Glomerular visceral epithelial cell (primary cell): Measurements from ENCODE around the gene RAB11B.
"Not testable (repeated sequence)": the region's sequence is repeated elsewhere in the genome, so short reads cannot be mapped to it uniquely, and the experiment has no call there.

Source experiments
- DNase-seq: peaks from one replicate; pipeline ENCODE4 v3.0.0-alpha.2; 2016; ENCODE audit errors: extremely low spot score

The RAB11B gene

DNA sequence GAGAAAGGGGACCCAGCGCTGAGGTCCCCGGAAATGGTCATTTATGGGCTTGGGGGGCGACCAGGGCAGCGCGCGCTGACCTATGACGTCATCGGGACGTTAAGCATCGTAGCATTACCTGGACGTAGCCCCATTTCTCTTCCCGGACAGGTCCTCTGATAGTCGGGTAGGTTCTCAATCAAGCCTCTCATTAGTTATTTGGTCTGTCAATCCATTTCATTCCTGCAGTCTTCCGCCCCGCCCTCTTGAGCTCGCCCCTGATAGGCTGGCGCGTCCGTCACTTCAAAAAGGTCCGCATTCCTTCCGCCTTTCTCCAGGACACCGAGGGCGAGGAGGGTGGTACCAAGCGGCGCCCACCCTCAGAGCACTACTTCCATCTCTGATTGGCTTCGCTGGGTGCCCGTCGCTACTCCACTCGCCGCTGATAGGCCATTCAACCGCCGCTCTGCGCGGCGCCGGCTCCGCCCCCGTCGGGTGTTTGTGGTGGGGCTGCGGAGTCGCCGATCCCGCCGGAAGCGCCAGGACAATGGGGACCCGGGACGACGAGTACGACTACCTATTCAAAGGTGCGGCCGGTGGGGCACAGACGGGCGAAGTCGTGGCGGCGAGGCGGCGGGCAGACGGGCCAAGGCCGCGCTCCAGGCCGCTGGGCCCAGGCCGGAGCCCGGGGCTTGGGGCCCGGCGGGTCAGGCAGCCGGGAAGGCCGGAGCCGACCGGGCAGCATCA is at the start of gene RAB11B:
RAB11B (plus strand) TSS at position 470 of the 726 bp plus-strand sequence; CDS start at position 527, 57 bp downstream.
- DNase-seq, result peak; percentile 100

DNA sequence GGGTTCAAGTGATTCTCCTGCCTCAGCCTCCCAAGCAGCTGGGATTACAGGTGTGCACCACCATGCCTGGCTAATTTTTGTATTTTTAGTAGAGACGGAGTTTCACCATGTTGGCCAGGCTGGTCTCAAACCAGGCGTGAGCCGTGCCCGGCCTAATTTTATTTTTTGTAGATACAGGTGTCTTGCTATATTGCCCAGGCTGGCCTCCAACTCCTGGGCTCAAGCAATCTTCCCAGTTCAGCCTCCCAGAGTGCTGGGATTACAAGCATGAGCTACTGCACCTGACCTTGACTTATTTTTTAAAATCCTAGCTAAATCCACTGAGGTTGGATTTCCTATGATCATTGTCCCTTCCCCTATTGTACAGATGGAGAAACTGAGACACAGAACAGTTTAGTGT is 48.7 kb upstream of the RAB11B start:
- DNase-seq, result not testable (repeated sequence)

DNA sequence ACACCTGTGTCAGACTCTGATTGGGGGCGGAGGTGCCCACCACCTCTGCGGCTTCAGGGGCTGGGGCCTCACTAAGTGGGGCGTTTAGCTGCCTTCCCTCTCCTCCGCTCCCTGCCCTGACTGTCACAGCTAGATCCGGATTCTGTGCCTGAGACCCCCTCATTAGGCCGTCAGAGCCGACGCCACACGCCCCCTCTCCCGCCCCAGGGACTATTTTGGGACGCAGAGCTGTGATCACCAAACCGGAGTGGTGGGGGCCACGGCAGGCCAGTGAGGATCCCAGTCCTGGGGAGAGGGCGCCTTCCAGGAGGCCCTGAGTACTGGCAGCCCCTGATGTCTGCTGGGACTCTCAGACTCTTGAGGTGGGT is 47.9 kb upstream of the RAB11B start:
- no peak for DNase-seq

DNA sequence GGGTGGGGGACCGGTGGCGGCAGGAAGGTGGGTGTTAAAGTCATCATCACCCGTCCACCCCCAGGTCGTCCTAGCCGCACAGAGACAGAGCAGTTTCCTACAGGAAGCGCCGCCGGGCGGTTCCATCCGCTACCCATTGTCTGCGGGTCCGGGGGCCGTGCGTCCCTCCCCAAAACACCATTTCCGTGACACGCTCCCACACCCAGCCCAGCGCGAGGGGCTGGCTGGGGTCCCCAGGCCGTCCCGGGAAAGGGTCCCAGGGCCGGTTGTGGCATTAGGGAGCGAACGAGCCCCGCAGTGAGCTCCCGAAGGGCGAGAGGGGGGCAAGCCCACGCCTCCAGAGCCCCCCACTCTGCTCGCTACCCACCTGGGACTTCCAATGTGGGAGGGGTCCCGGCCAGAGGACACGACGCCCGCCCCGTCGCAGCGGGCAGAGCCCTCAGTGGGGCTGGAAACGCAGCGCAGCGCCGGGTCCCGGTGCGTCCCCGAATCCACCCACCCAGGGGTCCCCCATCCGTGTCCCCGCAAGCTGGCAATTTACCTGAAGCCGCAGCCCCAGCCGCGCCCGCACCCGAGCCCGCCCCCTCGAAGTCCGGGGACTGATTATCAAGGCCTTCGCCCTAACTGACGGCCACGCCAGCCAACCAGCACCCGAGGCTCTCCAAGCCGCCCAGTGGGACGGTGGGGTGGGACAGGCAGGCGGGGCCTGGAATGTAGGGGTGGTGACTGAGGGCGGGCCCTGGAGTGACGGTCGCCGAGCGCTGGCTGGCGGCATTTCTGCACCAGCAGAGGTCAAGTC is 47.3 kb upstream of the RAB11B start, which contains the start of gene KANK3:
KANK3 (minus strand) TSS at position 579 of the 799 bp plus-strand sequence. CDS start 5,434 bp downstream, outside the sequence.
- peak; percentile 89 for DNase-seq

DNA sequence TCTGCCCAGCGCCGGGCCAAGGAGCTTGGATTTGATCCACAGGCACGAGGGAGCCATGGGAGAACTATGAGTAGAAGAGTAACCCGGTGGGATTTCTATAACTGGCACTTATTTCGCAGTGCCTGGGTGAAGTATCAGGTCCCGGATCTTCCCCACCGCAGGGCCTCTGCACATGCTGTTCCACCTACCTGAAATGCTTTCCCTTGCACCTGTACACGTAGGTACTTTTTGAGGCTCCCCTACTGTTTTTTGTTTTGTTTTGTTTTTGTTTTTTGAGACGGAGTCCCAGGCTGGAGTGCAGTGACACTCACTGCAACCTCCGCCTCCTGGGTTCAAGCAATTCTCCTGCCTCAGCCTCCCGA is 46.7 kb upstream of the RAB11B start:
- no peak for DNase-seq

DNA sequence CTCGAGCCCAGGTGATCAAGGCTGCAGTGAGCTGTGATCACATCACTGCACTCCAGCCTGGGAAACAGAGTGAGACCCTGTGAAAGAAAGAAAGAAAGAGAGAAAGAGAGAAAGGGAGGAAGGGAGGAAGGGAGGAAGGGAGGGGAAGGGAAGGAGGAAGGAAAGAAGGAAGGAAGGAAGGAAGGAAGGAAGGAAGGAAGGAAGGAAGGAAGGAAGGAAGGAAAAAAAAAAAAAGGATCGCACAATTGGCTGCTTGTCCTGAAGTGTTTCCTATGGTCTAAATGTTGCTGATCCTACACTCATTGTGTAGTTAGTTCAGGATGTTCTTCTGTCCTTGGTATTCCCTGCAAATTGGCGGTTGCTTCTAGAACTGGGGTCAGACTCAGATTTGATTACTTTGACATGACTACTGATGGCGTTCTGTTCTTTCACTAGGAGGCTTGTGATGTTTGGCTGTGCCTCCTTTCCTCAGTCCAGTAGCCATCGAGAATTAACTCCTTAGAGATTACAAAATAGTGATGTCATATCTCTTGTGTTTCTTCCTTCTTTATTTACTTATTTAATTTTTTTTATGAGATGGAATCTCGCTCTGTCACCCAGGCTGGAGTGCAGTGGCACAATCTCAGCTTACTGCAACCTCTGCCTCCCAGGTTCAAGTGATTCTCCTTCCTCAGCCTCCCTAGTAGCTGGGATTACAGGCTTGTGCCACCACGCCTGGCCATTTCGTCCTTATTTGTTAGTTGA is 40.4 kb upstream of the RAB11B start:
- not testable (repeated sequence) for DNase-seq

DNA sequence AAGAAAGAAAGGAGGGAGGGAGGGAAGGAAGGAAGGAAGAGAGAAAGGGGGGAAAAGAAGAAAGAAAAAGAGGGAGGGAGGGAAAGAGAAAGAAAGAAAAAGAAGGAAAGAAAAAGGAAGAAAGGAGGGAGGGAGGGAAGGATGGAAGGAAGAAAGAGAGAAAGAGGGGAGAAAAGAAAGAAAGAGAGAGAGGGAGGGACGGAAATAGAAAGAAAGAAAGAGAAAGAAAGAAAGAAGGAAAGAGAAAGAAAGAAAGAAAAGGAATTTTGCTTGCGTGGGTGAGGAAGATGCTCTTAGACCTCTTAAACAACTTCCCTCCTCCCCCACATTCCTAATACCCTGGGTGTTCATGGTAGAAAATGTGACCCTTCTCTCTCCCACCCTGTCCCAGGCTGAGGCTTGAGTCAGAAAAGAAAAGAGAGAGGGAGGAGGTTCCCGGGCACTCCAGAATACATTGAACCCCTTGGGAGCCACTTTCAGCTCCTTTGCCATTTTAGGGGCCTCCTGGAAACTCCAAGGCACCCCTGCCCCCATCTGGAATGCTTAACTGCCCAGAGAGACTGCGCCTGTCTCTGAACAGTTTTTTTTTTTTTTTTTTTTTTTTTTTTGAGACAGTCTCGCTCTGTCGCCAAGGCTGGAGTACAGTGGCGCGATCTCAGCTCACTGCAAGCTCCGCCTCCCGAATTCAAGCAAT is 37.9 kb upstream of the RAB11B start:
- no peak for DNase-seq

DNA sequence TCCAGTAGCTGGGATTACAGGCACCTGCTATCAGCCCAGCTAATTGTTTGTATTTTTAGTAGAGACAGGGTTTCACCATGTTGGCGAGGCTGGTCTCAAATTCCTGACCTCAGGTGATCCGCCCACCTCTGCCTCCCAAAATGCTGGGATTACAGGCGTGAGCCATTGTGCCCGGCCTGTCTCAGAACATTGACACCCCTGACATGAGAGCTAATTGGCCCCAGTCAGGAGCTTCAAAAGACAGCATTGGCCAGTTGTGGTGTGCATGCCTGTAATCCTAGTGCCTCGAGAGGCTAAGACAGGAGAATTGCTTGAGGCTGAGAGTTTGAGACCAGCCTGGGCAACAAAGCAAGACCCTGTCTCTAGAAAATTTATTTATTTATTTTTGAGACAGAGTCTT is 37.3 kb upstream of the RAB11B start:
- DNase-seq, result not testable (repeated sequence)

DNA sequence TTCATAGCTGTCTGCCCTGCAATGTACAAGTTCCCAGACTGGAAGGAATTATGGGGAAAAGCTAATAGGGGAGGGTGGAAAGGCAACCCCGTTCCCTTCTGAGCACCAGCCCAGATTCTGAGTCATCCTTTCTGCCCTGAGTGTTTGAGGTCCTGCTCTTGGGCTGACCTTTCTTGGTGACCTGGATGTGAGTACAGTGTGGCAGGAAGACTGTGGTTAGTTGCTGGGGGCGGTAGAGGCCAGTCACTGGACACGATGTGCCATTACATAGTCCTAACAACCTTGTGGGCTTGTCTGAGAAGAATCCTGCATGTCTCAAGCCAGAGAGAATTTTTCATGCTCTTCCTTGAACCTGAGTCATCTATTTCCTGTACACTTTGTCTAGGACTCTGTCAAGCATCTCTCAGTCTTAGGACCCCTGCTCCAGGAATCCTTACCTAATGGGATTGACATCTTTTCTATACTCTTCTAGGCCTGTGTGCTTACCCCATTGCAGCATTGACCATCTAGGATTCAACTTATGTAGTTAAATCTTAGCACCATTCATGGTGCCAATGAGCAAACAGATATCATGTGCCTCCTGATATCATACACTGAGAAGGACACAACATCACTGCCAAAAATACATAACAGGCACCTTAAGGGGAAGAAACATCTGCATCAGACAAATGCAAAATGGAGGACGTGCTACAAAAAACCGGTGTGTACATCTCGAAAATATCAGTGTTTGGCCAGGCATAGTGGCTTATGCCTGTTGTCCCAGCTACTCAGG is 34.3 kb upstream of the RAB11B start:
- DNase-seq, result peak; percentile 99

DNA sequence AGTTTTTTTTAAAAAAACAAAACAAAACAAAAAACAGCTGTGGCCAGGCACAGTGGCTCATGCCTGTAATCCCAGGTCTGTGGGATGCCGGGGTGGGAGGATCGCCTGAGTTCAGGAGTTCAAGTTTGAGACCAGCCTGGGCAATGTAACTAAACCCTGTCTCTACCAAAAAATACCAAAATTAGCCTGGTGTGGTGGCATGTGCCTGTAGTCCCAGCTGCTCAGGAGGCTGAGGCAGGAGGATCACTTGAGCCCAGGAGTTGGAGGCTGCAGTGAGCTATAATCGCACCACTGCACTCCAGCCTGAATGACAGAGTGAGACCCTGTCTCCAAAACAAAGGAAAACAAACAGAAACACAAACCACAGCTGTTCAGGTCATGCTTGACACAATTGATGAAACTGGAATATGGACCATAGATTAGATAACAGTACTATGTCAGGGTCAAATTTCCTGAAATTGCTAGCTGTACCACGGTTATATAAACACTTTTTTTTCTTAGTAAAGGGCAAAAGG is 33.1 kb upstream of the RAB11B start:
- DNase-seq, result no peak

DNA sequence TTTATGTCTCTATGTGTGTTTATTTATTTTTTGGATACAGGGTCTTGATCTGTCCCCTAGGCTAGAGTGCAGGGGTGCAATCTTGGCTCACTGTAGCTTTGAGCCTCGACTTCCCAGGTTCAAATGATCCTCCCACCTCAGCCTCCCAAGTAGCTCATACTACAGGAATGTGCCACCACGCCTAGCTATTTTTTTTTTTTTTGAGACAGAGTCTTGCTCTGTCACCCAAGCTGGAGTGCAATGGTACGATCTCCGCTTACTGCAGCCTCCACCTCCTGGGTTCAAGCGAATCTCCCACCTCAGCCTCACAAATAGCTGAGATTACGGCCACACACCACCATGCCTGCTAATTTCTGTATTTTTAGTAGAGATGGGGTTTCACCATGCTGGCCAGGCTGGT is 31.2 kb upstream of the RAB11B start:
- no peak for DNase-seq

DNA sequence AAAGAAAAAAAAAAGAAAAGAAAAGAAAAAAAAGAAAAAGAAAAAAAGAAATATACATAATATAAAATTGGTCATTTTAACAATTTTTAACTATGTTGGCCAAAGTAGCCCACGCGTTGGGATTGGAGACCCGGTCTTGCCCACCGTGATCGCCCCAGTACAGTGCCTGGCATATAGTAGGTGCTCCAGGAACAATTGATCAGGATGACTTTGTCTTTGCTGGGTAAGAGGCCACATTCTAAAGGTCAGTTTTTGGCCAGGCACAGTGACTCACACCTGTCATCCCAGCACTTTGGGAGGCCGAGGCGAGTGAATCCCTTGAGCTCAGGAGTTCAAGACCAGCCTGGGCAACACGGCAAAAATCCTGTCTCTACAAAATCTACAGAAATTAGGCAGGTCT is 30.0 kb upstream of the RAB11B start:
- no peak for DNase-seq

DNA sequence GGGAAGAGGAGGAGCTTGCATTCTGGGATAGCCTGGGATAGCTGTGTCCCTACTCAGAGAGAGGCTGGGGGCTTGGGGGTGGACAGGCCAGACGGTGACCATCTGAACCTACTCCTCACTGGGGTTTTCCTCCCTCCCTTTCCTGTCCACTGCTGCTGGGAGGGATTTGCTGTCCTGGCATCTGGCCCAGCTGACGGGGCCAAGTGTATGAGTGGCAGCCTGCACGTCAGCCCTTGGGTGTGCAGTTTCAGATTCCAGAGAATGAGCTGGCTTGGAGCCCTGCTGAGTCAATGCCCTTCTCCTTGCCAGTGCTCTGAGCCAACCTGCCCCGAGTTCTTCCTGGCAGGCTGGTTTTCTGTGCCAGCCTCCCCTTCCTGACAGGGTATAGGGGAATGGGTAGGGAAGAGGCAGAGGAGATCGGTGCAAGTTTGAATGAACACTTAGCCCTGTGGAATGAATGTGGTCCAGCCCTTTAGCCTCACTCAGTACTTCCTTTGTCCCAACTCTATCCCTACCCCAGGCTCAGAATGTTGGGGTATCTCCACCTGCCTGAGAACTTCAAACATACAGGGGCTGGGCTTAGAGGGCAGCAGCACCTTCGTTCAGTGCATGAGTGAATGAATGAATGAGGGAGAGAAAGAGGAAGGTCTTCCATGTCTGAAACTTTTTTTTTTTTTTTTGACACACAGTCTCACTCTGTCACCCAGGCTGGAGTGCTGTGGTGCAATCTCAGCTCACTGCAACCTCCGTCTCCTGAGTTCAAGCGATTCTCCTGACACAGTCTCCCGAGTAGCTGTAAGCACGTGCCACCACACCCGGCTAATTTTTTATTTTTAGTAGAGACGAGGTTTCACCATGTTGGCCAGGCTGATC is 28.0 kb upstream of the RAB11B start:
- DNase-seq, result peak; percentile 99

DNA sequence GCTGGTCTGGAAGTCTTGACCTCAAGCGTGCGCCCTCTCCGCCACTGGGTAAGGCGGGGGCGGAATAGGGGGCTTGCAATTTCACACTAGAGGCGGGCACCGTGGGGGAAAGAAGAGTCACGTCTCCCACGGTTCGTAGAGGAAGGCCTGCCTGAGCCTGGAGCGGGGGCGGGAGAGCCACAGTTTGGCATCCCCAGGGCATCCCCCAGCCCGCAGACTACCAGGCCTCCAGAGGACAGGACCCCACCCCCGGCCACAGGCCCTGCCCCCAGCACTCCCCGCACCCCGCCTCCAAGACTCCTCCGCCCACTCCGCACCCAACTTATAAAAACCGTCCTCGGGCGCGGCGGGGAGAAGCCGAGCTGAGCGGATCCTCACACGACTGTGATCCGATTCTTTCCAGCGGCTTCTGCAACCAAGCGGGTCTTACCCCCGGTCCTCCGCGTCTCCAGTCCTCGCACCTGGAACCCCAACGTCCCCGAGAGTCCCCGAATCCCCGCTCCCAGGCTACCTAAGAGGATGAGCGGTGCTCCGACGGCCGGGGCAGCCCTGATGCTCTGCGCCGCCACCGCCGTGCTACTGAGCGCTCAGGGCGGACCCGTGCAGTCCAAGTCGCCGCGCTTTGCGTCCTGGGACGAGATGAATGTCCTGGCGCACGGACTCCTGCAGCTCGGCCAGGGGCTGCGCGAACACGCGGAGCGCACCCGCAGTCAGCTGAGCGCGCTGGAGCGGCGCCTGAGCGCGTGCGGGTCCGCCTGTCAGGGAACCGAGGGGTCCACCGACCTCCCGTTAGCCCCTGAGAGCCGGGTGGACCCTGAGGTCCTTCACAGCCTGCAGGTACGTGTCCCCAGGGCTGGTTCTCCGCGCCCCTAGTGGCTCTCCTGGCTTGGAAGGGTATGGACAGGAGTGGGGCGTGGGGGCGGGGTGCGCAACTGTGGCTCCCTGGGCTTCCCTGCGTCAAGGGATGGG is 26.1 kb upstream of the RAB11B start, which contains the start of gene ANGPTL4:
ANGPTL4 (plus strand) TSS at position 353 of the 969 bp plus-strand sequence; CDS start at position 520, 167 bp downstream.
- peak; percentile 44 for DNase-seq

DNA sequence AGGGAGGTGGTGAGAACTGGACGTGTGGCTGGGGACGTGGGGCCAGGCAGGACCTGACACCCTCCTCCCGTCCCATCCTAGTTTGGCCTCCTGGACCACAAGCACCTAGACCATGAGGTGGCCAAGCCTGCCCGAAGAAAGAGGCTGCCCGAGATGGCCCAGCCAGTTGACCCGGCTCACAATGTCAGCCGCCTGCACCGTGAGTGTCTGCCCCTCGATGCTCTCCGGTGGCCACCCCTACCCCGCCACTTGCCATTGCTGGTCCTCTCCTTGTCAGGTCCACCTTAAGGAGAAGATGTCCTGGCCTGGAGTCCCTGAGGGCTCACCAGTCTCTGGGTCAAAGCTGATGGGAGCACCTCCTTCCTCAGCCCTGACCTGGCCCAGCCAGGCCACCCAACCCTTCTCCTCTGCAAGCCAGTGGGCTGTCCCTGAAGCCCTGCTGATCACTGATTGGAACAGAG is 24.0 kb upstream of the RAB11B start:
- no peak for DNase-seq

DNA sequence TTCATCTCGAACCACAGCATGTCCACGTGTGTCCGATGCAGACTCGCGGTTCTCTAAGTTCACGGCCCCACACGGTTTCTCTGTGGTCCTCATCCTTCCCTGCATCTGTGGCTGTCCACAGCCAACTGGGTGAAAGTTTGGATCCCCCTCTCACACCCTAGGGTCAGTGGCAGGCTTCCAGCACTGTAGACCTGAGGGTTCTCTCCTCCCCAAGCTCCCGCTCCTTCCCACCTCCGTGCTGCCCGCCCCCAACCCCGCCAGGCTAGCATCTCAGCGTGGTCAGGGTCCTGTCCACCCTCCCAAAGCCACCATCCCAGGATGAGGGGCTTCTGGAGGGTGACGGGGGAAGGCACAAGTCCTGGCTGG is 23.2 kb upstream of the RAB11B start:
- DNase-seq, result no peak

DNA sequence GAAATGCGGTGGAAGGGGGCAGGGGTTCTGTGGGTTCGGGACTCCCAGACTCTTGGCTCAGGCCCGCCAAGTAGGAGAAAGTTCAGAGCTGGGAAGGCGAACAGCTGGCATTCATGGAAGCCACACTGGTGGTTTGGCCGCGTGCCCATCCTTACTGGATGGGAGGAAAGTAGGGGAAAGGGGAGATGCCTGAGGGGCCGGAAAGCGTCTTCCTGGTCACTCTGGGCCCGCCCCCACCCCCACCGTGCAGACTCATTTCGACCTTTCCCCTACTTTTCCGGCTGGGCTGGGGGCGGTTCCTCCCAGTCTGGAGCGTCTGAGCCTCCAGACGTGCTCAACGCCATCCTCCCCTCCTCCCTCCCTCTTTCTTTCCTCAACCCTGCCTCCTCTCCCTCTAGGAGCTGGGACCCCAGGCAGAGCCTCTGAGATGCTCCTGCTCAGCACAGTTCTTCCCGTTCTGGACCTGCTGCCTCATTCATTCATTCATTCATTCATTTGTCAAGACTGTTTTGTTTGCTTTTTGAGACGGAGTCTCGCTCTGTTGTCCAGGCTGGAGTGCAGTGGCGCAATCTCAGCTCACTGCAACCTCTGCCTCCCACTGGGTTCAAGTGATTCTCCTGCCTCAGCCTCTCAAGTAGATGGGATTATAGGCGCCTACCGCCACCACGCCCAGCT is 22.7 kb upstream of the RAB11B start:
- DNase-seq, result peak; percentile 97
